CD4-positive, alpha-beta T cell treated with Interferon alpha-2 for 1 hour (primary cell): ENCODE measurements around the gene LRRC51.
"Not testable (repeated sequence)": the region's sequence is repeated elsewhere in the genome, so short reads cannot be mapped to it uniquely, and the experiment has no call there.

Experiments
- DNase-seq, 2 donors: peaks; one replicate each; pipeline ENCODE4 v3.0.0-alpha.2; 2020 to 2022

Gene LRRC51

GRCh38 chr11:72141066-72141465 is 60.4 kb downstream of the LRRC51 start:
- DNase-seq: no peak

GRCh38 chr11:72142086-72142485 is 61.4 kb downstream of the LRRC51 start:
- DNase-seq: not testable (repeated sequence)

GRCh38 chr11:72142543-72142942 is 61.9 kb downstream of the LRRC51 start:
- not testable (repeated sequence) for DNase-seq

GRCh38 chr11:72144807-72145565 is 64.3 kb downstream of the LRRC51 start:
- no peak for DNase-seq
